ENCODE measurements around the gene ACMSD. TPM values are rescaled to one million over a fixed set of nuclear protein-coding genes. Genes with fewer than 3 reads are reported as not detected.

The ACMSD gene
- 6.5 and 8.6 TPM in 2 replicates for total RNA-seq
- 3.6 and 6.7 TPM in 2 replicates for polyA plus RNA-seq

DNA sequence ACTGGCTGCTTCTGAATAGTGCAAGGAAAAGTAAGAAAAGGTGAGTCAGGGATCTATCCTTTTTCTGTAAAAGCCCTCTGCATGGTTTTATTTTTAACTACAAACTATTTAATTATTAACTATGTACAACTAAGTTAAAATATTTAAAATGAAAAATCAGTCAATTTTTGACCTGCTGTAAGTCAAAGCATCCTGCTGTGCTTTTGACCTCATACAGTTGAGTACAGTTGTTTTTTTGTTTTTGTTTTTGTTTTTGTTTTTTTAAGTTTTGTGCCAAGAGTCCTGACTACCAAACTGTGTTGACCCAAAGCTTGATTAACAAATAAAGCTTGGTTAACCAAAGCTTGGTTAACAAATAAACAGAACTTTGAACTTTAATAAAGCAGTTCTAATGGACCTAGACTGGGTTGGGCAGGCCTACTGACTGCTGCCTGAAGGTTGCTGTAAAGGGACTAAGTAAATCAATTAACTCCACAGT is at the start of gene ACMSD:
TSS of gene ACMSD (plus strand) at position 474 of the 478 bp plus-strand sequence. CDS start 67 bp downstream, outside the sequence.
- no peak within 1 kb of the TSS for H2AFZ ChIP-seq
- H3K4me2 ChIP-seq = peak within 1 kb of the TSS; percentile 47
- peak within 1 kb of the TSS; percentile 39 for H3K27ac ChIP-seq

DNA sequence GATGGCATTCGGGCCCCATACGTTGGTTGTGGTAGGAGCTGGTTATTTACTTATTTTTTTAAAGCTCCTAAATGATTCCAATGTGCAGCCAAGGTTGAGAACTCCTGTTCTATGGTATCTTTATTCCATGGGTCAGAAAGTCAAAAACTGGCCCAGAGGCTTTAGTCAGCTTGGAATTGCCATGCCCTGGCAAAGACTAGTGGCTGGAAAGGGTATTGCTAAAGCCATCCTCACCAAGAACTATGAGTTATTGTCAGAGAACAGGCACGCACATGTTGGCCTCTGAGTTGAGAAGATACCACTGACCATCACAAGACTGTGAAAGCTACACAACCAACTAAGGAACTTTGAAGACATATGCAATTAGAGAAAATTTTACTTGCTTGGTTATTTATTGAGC is 47.9 kb upstream of the ACMSD start:
- no peaks in the 10 kb centered on the region for H3K4me1 ChIP-seq (ENCODE audit: insufficient read depth)

More for the DNA sequence above, at the start of gene ACMSD:
- Histone ChIP-seq H3K79me2 (no peaks in the 10 kb centered on the region), H3K4me3 (peak within 1 kb of the TSS; percentile 5), H3K9me3 (ENCODE audit: low read depth) (no peaks in the 10 kb centered on the region), H3K9me2 (replicated peaks; ENCODE audit: insufficient read depth) (no peaks in the 10 kb centered on the region), H3K27me3 (no peaks in the 10 kb centered on the region), H3K4me1 (ENCODE audit: insufficient read depth) (peaks cover 14% of the 10 kb centered on the region), H4K20me1 (ENCODE audit: insufficient read depth, poor library complexity, severe bottlenecking) (no peaks in the 10 kb centered on the region), H3K36me3 (replicated peaks; ENCODE audit: insufficient read depth, low read depth) (no peaks in the 10 kb centered on the region)
- TF ChIP-seq, protein P1, sequence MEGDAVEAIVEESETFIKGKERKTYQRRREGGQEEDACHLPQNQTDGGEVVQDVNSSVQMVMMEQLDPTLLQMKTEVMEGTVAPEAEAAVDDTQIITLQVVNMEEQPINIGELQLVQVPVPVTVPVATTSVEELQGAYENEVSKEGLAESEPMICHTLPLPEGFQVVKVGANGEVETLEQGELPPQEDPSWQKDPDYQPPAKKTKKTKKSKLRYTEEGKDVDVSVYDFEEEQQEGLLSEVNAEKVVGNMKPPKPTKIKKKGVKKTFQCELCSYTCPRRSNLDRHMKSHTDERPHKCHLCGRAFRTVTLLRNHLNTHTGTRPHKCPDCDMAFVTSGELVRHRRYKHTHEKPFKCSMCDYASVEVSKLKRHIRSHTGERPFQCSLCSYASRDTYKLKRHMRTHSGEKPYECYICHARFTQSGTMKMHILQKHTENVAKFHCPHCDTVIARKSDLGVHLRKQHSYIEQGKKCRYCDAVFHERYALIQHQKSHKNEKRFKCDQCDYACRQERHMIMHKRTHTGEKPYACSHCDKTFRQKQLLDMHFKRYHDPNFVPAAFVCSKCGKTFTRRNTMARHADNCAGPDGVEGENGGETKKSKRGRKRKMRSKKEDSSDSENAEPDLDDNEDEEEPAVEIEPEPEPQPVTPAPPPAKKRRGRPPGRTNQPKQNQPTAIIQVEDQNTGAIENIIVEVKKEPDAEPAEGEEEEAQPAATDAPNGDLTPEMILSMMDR (IDR thresholded peaks at IDR 0.05; ENCODE audit: poor library complexity) = no peak
- TF ChIP-seq EZH2phosphoT487 (IDR thresholded peaks at IDR 0.05; ENCODE audit: low read depth, severe bottlenecking, unreplicated experiment) = no peak
- no peak for TF ChIP-seq EZH2 (IDR thresholded peaks at IDR 0.05; ENCODE audit: borderline replicate concordance)
- no peak for DNase-seq (ENCODE audit: low spot score)

DNA sequence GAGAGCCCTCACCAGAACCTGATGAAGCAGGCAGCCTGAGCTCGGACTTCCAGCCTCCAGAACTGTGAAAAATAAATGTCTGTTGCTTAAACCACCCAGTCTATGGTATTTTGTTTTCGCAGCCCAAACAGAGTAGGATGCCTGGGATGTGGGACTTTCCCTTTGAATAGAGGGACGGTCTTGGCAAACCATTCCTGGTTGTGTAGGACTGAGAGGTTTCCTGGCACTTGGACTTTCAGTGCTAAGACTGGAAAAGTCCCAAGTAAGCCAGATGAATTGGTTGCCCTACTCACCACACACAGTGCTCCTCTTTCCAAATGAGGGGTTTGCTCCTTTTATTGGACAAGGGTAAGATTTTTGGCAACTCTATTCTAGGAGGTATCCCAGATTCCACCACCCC is 46.8 kb upstream of the ACMSD start:
- WGBS (ENCODE audit: low lambda C conversion rate, missing lambda C conversion rate) = 88% methylated on average over 3 of the region's 3 CpGs
- TF ChIP-seq EZH2 (IDR thresholded peaks at IDR 0.05; ENCODE audit: borderline replicate concordance) (no peak), EZH2phosphoT487 (IDR thresholded peaks at IDR 0.05; ENCODE audit: low read depth, severe bottlenecking, unreplicated experiment) (no peak)
- TF ChIP-seq, protein P1 (IDR thresholded peaks at IDR 0.05; ENCODE audit: poor library complexity) = no peak
- H3K4me1 ChIP-seq (ENCODE audit: insufficient read depth) = no peaks in the 10 kb centered on the region

More for the DNA sequence above, 47.9 kb upstream of the ACMSD start:
- TF ChIP-seq EZH2phosphoT487 (IDR thresholded peaks at IDR 0.05; ENCODE audit: low read depth, severe bottlenecking, unreplicated experiment) (no peak), EZH2 (IDR thresholded peaks at IDR 0.05; ENCODE audit: borderline replicate concordance) (no peak)
- TF ChIP-seq, protein P1 (IDR thresholded peaks at IDR 0.05; ENCODE audit: poor library complexity) = no peak
- Histone ChIP-seq H2AFZ (no peak overlapping the region), H3K9me3 (ENCODE audit: low read depth) (no peaks in the 10 kb centered on the region), H3K4me3 (no peak overlapping the region), H3K9me2 (replicated peaks; ENCODE audit: insufficient read depth) (no peaks in the 10 kb centered on the region), H3K27me3 (no peaks in the 10 kb centered on the region), H3K27ac (no peak overlapping the region), H4K20me1 (ENCODE audit: insufficient read depth, poor library complexity, severe bottlenecking) (no peaks in the 10 kb centered on the region), H3K79me2 (no peaks in the 10 kb centered on the region), H3K36me3 (replicated peaks; ENCODE audit: insufficient read depth, low read depth) (no peaks in the 10 kb centered on the region), H3K4me2 (no peak overlapping the region)
- 92% methylated on average over 3 of the region's 3 CpGs for WGBS (ENCODE audit: low lambda C conversion rate, missing lambda C conversion rate)
- DNase-seq (ENCODE audit: low spot score) = no peak

More for the DNA sequence above, 46.8 kb upstream of the ACMSD start:
- H2AFZ ChIP-seq = no peak overlapping the region
- no peaks in the 10 kb centered on the region for H3K36me3 ChIP-seq (replicated peaks; ENCODE audit: insufficient read depth, low read depth)
- no peak overlapping the region for H3K4me2 ChIP-seq
- no peaks in the 10 kb centered on the region for H3K79me2 ChIP-seq
- no peak overlapping the region for H3K4me3 ChIP-seq
- no peaks in the 10 kb centered on the region for H3K9me3 ChIP-seq (ENCODE audit: low read depth)
- H3K27ac ChIP-seq = no peak overlapping the region
- no peaks in the 10 kb centered on the region for H3K9me2 ChIP-seq (replicated peaks; ENCODE audit: insufficient read depth)
- H4K20me1 ChIP-seq (ENCODE audit: insufficient read depth, poor library complexity, severe bottlenecking) = no peaks in the 10 kb centered on the region
- H3K27me3 ChIP-seq = no peaks in the 10 kb centered on the region
- DNase-seq (ENCODE audit: low spot score) = no peak
